NCI-H146 (cell line): ENCODE results near the gene ENTREP1.
"Not testable (repeated sequence)": the region's sequence is repeated elsewhere in the genome, so short reads cannot be mapped to it uniquely, and the experiment has no call there.

Experiments
- DNase-seq: peaks from one replicate; lab custom pipeline; 2025; lab: John Stamatoyannopoulos, UW

The ENTREP1 gene

DNA sequence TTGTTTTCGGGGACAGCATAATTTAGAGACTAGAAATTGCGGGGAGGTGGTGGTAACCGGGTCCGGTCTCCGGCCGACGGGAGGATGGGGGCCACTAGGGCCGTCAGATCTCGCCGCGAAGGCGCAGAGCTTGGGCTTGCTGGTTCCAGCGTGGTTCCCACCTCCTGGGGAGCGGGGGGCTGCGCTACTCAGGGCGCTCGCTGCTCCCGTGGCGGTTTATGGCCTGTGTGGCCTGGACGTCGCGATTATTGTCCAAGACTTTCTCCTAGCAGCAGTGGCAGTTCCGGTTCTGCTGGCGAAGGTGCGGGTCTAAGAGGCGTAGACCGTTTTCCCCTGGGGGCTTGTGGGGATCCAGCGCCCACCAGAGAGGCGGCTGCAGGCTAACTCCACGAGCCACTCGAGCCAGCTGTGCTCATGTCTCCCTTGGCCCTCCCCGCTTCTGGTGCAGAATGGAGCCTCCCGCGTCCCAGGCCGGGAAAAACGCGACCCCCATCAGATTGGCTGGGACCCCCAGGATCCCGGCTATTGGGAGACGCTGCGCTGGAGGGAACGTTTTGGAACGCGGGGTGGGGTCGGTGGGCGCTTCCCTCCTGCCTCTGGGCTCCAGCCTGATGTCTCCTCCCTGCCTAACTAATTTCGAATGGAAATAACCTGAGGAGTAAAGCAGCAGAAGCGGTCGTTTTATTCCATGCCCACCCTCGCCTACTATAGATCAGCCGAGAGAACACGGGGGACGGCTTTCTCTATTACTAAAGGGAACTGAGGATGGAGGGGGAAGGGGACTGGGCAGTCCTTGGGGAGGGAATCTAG lies 87.1 kb downstream of the ENTREP1 start:
- DNase-seq, result no peak

DNA sequence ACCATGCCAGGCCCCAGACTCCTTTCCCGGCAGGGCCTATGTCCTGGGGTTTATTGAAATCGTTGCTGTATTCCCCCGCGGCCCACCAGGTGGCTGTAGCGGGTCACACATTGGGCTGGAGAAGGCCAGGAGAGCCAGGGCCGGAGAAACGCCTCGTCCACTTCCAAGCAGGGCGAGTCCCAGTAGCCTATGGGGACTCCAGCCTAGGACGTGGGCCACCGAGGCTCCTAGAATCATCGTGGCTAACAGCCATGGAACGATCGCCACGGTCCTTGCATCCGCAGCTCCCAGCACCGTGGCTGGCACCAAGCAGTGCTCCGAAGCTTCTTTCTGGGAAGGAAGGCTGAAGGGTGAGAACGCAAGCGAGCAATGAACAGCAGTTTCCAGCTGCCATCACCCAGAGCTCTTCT lies 87.7 kb downstream of the ENTREP1 start:
- DNase-seq, result no peak

DNA sequence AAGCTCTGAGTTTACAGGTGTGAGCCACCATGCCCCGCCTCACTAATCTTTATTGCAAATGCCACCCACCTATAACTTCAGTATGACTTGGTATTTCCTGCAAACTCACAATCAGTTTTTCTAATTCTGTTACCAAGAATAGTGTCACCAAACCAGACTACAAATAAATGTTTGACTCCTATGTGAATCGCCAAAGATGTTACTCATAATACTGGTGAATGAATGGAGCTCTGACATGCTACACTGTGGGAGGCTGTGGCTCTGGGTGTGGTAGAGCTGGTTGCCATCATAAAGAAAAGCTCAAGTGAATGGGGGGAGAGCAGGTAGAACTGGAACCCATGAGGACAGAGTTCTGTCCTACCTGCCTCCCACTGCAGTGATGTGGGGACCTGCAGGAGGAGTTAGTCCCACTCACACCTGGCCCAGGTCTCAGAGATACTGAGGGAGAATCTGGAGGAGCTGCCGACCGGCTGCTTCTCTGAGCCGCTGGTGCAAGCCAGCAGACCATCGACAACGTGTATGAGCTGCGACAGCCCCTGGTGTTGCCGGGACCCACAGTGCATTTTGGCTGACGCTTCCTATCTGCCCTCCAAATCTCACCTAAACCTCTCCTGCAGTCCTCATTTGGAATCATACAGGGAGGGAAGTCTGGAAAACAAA lies 95.7 kb downstream of the ENTREP1 start:
- DNase-seq, result no peak

DNA sequence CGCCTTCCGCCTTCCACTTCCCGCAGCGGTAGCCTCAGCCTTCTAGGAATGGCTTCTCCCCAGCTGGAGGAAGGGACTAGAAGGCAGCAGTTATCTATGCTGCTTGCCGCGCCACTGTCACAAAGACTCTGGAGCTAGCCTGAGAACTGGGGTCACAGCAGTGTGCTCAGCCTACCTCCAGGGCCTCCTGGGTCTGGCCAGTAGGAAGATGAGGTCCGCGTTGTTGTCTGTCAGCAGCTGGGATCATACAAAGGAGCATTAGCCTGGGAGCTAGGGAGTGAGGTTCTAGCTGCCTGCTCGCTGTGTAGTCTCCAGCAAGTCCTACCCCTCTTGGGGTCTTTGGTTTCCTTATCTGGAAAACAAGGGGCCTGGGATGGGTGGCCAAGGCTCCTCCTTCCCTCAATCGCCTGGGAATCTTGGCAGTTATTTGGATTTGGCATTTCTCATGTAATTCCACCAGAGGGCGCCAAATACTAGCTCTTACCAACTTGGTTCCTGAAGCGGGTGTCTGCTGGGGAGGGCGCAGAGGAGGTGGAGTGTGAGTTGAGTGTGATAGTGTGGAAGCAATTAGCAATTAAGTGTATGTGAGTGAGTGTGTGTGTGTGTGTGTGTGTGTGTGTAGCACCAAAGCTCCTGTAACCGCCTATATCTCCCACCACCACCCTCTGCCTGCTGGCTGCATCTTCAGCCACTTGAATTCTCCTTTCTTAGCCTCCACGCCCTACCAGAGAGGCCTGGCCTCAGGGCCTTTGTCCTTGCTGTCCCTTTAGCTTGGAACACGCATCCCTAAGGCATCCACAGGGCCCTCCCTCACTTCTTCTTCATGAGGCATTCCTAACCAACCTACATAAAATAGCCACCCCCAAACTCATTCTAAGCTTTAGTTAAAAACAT lies 97.1 kb downstream of the ENTREP1 start:
- DNase-seq, result peak; percentile 63

DNA sequence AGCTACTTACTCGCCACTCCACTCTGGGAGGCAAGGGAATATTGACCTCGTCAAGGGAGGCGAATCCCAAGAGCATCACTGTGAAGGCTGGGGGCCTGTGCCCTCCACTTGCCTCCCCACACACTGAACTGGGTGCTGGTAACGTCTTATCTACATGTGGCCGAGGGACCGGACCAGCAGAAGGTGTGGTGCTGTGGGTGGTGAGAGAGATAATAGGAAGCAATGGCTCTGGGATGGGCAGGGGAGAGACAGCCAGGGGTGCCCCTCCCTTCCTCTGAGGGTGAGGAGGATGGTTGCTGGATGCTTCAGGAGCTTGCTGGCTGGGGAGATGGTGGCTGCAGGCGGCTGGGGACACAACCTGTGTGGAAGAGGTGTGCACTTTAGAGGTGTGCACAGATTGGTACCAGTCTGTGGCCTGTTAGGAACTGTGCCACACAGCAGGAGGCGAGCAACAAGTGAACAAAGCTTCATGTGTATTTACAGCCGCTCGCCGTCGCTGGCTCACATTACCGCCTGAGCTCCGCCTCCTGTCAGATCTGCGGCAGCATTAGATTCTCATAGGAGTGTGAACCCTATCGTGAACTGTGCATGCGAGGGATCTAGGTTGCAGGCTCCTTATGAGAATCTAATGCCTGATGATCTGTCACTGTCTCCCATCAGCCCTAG lies 100.3 kb downstream of the ENTREP1 start:
- no peak for DNase-seq

DNA sequence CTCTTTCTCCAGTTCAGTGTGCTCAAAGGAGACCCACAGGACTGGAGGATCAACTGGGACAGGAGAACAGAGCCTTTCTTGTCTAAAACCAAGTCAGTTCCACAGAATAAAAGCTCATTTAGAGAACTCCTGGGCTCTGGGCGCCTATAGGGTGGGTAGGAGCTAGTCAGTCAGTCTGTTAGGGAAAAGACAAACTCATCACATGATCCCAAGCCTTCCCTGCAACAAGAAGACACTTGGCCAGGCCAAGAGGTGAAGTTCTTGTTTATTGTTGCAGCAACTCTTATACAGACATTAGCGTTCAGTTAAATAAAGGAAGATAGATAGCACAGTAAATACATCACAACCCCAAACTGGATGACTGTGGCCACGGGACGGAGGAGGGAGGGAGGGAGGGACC lies 102.3 kb downstream of the ENTREP1 start:
- no peak for DNase-seq

DNA sequence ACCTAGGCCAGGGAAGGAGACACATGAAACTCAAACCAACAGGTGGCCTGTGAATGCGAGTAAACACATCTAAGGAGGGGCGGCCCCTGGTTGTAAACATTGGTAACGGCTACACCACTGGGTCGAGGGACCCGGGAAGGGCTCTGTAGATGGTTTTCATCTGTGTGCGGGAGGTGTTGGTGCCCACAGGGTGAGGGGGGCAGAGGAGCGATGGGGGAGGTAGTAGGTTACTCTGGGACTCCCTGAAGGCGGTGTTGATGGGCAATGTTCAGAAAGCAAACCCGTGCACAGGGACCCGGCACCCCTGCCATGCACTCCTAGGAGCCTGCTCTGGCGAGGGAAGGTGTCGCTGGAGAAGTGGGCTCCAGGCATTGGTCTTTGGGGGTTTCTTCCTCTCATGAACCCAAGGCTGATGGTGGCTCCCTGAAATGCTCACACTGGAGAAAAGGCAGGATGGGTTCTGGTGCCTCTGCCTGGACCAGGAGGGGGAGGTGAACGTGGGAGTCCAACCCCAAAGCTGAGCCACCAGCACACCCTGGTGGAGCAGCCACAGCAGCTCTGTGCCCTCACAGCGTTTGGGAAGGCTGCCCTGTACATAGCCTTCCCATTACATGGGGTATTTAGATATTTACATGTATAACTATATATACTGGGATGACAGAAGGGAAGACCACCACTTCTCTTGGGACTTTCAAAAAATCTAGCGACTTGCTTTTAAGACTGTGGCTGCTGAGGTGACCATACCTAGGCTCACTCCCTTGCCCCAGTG lies 103.2 kb downstream of the ENTREP1 start:
- DNase-seq, result no peak

DNA sequence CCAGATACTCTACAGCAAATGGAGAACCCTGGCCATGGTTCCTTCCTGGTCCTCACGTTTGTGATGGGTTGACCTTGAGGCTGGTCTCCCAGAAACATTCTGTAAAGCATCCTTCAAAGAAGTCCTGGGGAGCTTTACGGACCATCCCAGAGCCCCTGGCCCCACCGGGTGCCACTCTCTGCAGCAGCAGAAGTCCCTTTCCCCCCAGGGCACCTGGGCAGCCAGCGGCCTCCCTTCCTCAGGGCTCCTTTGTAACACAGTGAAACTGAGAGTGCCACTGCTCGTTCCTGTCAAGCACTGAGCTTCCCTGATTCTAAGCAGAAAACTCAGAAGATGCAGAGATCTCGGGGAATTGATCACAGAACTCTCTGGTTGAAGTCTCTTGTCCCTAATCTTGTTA lies 104.3 kb downstream of the ENTREP1 start:
- DNase-seq, result no peak

DNA sequence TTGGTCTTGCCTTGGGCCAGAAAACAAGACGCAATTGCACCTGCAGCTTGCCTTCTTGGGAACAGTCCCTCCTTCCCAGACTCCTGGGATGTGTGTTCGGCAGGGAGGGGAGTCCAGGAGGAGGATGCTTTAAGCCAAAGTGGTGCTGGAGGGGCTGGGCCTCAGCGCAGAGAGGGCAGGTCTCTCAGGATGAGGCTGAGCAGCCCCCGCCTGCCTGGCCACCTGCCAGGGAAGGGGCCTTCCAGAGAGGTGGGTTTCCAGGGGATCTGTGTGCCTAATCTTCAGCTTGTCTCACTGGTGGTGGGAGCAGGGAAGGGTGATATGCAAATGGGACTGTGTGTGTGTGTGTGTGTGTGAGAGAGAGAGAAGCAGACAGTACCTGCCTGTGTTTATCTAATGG lies 105.2 kb downstream of the ENTREP1 start:
- no peak for DNase-seq

DNA sequence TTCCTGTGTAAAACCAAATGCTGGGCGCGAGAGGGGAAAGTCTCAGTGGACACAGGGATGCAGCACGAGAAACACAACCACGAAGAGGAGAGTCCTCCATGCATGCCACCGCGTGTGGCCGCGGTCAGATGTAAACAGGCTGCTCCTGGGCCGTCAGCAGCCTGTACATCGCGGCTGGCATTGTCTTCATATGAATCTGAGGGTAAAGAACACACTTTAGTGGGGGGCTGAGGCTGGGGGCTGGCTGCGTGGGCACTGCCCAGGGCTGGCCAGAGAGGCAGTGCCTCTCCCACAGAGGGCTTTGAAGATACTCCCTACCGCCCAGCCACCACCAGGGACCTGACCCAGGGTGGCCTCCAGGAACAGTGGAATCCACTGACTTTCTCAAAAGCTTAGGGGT lies 106.2 kb downstream of the ENTREP1 start:
- DNase-seq, result no peak

DNA sequence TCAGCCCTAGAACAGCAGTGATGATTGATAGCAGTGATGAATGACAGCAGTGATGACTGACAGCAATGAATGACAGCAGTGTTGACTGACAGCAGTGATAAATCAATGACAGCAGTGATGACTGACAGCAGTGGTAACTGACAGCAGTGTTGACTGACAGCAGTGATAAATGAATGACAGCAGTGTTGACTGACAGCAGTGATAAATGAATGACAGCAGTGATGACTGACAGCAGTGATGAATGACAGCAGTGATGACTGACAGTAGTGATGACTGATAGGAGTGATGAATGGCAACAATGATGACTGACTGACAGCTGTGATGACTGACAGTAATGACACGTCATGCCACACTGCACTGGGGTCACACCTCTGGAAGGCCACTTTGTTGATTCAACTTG lies 106.8 kb downstream of the ENTREP1 start:
- no peak for DNase-seq

DNA sequence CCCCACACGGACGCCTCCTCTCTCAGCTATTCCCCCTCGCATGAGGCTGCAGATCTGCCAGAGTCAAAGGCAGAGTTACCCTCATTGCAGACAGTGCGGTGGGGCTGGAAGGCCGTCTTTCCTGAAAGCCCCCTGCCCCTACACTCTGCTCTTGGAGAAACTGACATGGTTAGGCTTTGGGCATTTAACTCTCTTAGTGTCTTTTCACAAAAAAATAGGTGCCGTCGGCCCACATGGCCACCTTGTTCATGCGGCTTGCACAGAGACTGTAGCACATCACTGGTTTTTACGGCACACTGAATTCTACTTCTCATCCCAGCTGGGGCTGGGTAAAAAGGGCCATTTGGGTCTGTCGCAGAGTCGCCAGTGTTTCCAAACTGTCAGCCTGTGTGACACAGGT lies 107.6 kb downstream of the ENTREP1 start:
- no peak for DNase-seq

DNA sequence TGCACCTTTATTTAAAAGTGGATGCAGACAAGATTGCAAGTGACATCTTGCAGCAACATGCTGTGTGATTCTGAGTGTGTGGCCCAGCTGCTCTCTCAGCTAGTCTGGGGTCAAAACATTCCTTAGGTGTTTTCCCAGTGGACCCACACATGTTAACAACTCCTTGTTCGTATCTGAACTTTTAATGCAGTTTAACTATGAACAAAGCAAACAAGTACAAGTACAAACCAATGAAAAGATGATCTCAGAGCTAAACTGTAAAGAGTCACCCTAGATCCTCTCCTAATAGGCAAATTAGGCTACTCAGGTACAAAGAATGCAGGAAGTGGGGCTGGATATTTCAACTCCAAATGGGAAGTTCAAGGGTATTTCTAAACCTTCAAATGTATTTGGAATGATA lies 108.4 kb downstream of the ENTREP1 start:
- no peak for DNase-seq

DNA sequence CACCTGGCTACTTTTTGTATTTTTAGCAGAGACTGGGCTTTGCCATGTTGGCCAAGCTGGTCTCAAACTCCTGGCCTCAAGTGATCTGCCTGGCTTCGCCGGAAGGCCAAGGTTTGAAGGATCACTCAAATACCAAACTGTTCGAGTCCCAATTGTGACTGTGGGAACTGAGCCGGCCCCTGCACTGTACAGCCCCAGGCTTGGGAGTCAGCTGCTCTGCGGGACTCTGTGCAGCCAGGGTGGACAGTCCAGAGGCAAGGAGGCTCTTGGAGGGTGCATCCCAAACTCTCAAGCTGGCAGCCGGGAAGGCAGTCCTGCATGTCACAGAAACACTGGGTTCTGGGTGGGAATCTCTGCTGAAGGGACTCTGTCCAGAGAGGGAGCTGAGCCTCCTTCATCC lies 109.0 kb downstream of the ENTREP1 start:
- no peak for DNase-seq

DNA sequence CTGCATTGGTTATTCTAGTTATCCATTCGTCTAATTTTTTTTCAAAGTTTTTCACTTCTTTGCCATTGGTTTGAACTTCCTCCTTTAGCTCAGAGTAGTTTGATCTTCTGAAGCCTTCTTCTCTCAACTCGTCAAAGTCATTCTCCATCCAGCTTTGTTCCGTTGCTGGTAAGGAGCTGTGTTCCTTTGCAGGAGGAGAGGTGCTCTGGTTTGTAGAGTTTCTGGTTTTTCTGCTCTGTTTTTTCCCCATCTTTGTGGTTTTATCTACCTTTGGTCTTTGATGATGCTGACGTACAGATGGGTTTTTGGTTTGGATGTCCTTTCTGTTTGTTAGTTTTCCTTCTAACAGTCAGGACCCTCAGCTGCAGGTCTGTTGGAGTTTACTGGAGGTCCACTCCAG lies 114.6 kb downstream of the ENTREP1 start:
- not testable (repeated sequence) for DNase-seq

DNA sequence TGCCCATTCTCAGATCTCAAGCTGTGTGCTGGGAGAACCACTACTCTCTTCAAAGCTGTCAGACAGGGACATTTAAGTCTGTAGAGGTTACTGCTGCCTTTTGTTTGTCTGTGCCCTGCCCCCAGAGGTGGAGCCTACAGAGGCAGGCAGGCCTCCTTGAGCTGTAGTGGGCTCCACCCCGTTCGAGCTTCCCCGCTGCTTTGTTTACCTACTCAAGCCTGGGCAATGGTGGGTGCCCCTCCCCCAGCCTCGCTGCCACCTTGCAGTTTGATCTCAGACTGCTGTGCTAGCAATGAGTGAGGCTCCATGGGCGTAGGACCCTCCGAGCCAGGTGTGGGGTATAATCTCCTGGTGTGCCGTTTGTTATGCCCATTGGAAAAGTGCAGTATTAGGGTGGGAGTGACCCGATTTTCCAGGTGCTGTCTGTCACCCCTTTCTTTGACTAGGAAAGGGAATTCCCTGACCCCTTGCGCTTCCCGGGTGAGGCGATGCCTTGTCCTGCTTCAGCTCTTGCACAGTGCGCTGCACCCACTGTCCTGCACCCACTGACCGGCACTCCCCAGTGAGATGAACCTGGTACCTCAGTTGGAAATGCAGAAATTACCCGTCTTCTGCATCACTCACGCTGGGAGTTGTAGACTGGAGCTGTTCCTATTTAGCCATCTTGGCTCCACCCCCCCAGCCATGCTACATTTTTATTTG lies 115.4 kb downstream of the ENTREP1 start:
- DNase-seq, result not testable (repeated sequence)
